Tibial nerve (tissue), 4 donors: ENCODE data around the gene FRG2B. TPM values are rescaled to one million over a fixed set of nuclear protein-coding genes. Genes with fewer than 3 reads are reported as not detected.
A peak's percentile ranks its signal among the peaks of the same experiment; 100 is the strongest.
"Not testable (repeated sequence)": the region's sequence is repeated elsewhere in the genome, so short reads cannot be mapped to it uniquely, and the experiment has no call there.

Source experiments
- DNase-seq, 2 donors: peaks; one replicate each; pipeline ENCODE4 v3.0.0-alpha.2; 2019; ENCODE audit warnings: low spot score in 2 of 2
- H3K27ac ChIP-seq, 4 donors: fragments of 200-600 bp; sonication (generic) in 3 of 4; one replicate each; pipeline ENCODE4 v1.5.1; 2017 to 2019; ENCODE audit warnings: mild to moderate bottlenecking in 1 of 4
- H3K27me3 ChIP-seq, 2 donors: fragments of 200-600 bp; sonication (generic) in 1 of 2; one replicate each; pipeline versions ENCODE4 v1.5.1 to v1.6.0; 2017 to 2019
- H3K36me3 ChIP-seq, 3 donors: fragments of 200-600 bp; sonication (generic); one replicate each; pipeline ENCODE4 v1.5.1; 2018 to 2019
- H3K4me1 ChIP-seq, 4 donors: fragments of 200-600 bp; sonication (generic) in 3 of 4; one replicate each; pipeline ENCODE4 v1.5.1; 2017 to 2019
- H3K4me3 ChIP-seq, 4 donors: fragments of 200-600 bp; sonication (generic) in 3 of 4; one replicate each; pipeline ENCODE4 v1.5.1; 2017 to 2019; ENCODE audit warnings: mild to moderate bottlenecking in 1 of 4, moderate library complexity in 1 of 4
- H3K9me3 ChIP-seq, 4 donors: fragments of 200-600 bp; sonication (generic) in 3 of 4; one replicate each; pipeline ENCODE4 v1.5.1; 2017 to 2019
- CTCF ChIP-seq, 5 experiments: fragments of 200-600 bp in 3 of 5; fragments of 450-650 bp in 2 of 5; sonication (generic) in 3 of 5; IDR thresholded peaks; one replicate each; pipeline ENCODE4 v1.5.1; 2016 to 2019; ENCODE audit warnings: antibody characterized with exemption in 5 of 5, mild to moderate bottlenecking in 3 of 5, moderate library complexity in 2 of 5
- EP300 ChIP-seq, 2 donors: sonication (generic); formaldehyde crosslinking; IDR thresholded peaks; one replicate each; pipeline ENCODE4 v1.6.1; 2017; ENCODE audit warnings: antibody characterized with exemption in 2 of 2, mild to moderate bottlenecking in 1 of 2
- POLR2A ChIP-seq, 2 donors: fragments of 450-650 bp; IDR thresholded peaks; one replicate each; pipeline ENCODE4 v1.6.1; 2017; ENCODE audit warnings: antibody characterized with exemption in 2 of 2, mild to moderate bottlenecking in 2 of 2, moderate library complexity in 2 of 2
- WGBS, 2 donors: methylation state at CpG; one replicate each; pipeline ENCODE4 v1.1.5; 2018; 5-methylcytosine and 5-hydroxymethylcytosine counted together
- total RNA-seq, 4 donors: library from RNA; depleted of rRNA; stranded (reverse); fragments of >200 nt; gene quantifications; one replicate each; pipeline ENCODE4 v1.1.0, GENCODE V29; 2016

FRG2B gene
- total RNA-seq, 4 donors from 2014 or later: not detected

- WGBS, 2 donors: 59 to 65% methylated on average over 4 of the region's 4 CpGs
- H3K36me3 ChIP-seq: no peaks in the 10 kb centered on the region
- DNase-seq: no peak
- peaks cover 0 to 7% (median 0%) of the 10 kb centered on the region in 4 donors for H3K9me3 ChIP-seq
- H3K4me3 ChIP-seq: no peak overlapping the region
- H3K4me1 ChIP-seq: no peaks in the 10 kb centered on the region
- H3K27me3 ChIP-seq: no peaks in the 10 kb centered on the region
- H3K27ac ChIP-seq: no peak overlapping the region
- TF ChIP-seq EP300 (IDR thresholded peaks at IDR 0.05) (no peak), CTCF (IDR thresholded peaks at IDR 0.05) (no peak), POLR2A (IDR thresholded peaks at IDR 0.05) (no peak)
Measured at GRCh38 chr10:133611079-133611478, 15.5 kb downstream of the FRG2B start.

GRCh38 chr10:133608855-133609254, 17.7 kb downstream of the FRG2B start:
- peaks cover 0 to 7% (median 0%) of the 10 kb centered on the region in 4 donors for H3K9me3 ChIP-seq
- peak; percentile 17 to 33 (median 25) for TF ChIP-seq CTCF (IDR thresholded peaks at IDR 0.05)
- TF ChIP-seq POLR2A (IDR thresholded peaks at IDR 0.05): no peak
- no peak for TF ChIP-seq EP300 (IDR thresholded peaks at IDR 0.05)
- 9 to 32% methylated on average over 3 of the region's 3 CpGs for WGBS, 2 donors
- H3K4me1 ChIP-seq: no peaks in the 10 kb centered on the region
- no peak overlapping the region for H3K4me3 ChIP-seq
- DNase-seq: no peak
- H3K36me3 ChIP-seq: no peaks in the 10 kb centered on the region
- no peaks in the 10 kb centered on the region for H3K27me3 ChIP-seq
- H3K27ac ChIP-seq: no peak overlapping the region

GRCh38 chr10:133603434-133603833, 23.2 kb downstream of the FRG2B start:
- not testable (repeated sequence) for H3K27me3 ChIP-seq, H3K4me3 ChIP-seq
- WGBS, 2 donors: 77 to 80% methylated on average over 2 of the region's 2 CpGs

GRCh38 chr10:133600657-133601056, 25.9 kb downstream of the FRG2B start:
- Histone ChIP-seq H3K4me1 (no peaks in the 10 kb centered on the region), H3K27ac (no peak overlapping the region), H3K4me3 (no peak overlapping the region), H3K27me3 (no peaks in the 10 kb centered on the region), H3K36me3 (no peaks in the 10 kb centered on the region), H3K9me3 (no peaks in the 10 kb centered on the region)
- 54 to 59% methylated on average over 3 of the region's 3 CpGs for WGBS, 2 donors
- no peak for DNase-seq
- TF ChIP-seq CTCF (IDR thresholded peaks at IDR 0.05) (no peak), POLR2A (IDR thresholded peaks at IDR 0.05) (no peak), EP300 (IDR thresholded peaks at IDR 0.05) (no peak)

More at GRCh38 chr10:133603434-133603833, 23.2 kb downstream of the FRG2B start:
- H3K9me3 ChIP-seq, H3K27ac ChIP-seq, H3K4me1 ChIP-seq, H3K36me3 ChIP-seq, DNase-seq: not testable (repeated sequence)

- not testable (repeated sequence) for H3K36me3 ChIP-seq, H3K27me3 ChIP-seq, H3K9me3 ChIP-seq, H3K4me3 ChIP-seq, DNase-seq, H3K27ac ChIP-seq, H3K4me1 ChIP-seq
- WGBS, 2 donors: 74 to 79% methylated on average over 8 of the region's 8 CpGs
Measured at GRCh38 chr10:133599869-133600268, 26.7 kb downstream of the FRG2B start.

- no peaks in the 10 kb centered on the region for H3K9me3 ChIP-seq
- H3K4me1 ChIP-seq: no peaks in the 10 kb centered on the region
- 74% methylated on average over 6 of the region's 6 CpGs for WGBS, 2 donors
- no peaks in the 10 kb centered on the region for H3K36me3 ChIP-seq
- TF ChIP-seq POLR2A (IDR thresholded peaks at IDR 0.05): no peak
- TF ChIP-seq CTCF (IDR thresholded peaks at IDR 0.05): no peak
- DNase-seq: no peak
- no peaks in the 10 kb centered on the region for H3K27me3 ChIP-seq
- H3K27ac ChIP-seq: no peak overlapping the region
- H3K4me3 ChIP-seq: no peak overlapping the region
Measured at GRCh38 chr10:133592716-133593115, 33.9 kb downstream of the FRG2B start.
